Islet precursor cell (in vitro differentiated cells): ENCODE data around the gene AUH.
"Not testable (repeated sequence)": the region's sequence is repeated elsewhere in the genome, so short reads cannot be mapped to it uniquely, and the experiment has no call there.

ENCODE experiments used
- DNase-seq: peaks from one replicate; pipeline ENCODE4 v3.0.0-alpha.2; 2018

Gene AUH

GRCh38 chr9:91200692-91201336 is 160.9 kb downstream of the AUH start:
- no peak for DNase-seq

DNA sequence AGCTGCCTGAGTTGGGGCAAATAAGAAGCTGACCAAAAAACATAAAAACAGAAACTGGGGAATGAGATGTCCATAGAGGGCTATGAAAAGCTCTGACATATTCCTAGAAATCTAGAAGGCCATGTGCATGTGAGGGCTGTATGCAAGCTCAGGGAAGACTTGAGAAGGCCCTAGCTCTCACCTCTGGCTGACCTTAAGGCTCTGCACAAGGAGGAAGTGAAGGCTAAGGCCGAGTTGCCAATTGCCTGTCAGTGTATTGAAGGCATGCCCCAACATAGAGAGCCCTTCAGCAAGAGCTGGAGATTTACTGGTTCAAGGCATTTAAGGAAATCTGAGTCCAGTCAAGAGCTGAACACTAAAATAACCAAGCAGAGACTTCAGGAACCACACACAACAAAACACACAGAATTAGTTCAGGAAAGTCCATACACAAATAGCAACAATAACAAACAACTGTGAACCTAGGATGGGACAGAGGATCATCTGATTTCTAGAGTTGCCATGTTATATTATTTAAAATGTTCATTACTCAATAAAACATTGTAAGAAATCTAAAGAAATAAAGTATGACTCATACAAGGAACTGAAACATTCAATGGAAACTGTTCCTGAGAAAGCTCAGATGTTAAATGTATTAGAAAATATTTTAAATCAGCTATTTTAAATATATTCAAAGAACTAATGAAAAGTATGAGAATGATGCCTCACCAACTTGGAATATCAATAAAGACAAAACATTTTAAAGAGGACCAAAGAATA is 161.8 kb downstream of the AUH start:
- DNase-seq = peak; percentile 20

- not testable (repeated sequence) for DNase-seq
Observed at GRCh38 chr9:91198881-91199280, 162.8 kb downstream of the AUH start.

DNA sequence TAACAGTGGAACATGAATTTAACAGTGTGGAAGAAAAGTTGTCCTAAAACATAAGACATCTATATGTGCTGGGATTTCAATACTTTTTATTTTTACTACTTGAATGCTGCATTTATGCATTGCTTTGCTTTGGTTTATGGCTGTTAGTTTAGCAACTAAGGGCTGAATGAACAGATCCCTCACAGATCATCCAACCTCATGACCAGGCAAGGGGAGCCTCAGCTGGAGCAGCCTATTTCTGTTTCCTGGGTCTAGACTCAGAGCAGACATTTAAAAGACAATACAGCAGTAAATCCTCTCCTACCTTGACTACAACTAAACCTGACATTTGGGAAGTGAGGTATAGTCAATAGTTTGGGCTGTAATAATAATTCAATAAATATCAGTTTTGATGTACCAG is 163.3 kb downstream of the AUH start:
- DNase-seq = peak; percentile 34

DNA sequence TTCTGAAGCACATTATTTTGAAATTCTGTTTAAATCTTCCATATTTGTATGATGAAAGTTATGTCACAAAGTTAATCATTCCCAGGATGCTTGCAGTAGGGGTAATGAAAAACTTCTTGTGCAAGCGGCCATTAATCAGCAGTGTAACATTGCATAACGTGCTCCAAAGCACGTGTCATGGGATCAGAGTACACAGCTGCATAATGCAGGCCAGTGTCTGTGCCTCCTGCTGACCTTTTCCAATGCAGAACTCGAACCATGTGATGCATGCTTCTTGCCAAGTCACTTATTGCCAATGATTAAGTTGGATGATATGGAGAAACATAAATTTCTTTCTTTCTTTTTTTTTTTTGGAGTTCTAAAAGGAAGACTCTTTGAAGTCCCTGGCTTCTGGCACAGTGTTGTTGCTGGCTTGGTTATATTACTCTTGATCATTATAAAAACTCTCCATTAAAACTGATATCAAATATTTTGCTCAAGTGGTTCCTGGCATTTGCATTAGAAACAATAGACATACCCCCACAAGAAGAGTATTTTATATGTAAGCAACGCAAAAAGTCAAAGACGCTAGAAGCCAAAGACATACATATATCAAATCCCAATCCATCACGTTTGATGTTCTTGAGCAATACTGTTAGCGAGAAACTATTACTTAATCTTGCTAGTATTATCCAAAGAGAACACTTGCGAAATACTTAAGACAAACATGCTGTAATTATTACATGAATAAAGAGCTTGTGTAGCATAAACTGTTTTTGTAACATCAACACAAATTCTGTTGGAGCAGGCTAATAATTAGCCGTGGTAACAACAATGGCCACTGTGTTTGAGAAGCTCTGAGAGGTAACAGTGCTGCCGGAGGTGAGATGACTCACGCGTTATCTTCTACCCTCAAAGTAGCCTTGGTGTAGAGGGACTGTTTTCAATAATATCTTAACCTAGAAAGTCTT is 164.2 kb downstream of the AUH start:
- DNase-seq = peak; percentile 81

DNA sequence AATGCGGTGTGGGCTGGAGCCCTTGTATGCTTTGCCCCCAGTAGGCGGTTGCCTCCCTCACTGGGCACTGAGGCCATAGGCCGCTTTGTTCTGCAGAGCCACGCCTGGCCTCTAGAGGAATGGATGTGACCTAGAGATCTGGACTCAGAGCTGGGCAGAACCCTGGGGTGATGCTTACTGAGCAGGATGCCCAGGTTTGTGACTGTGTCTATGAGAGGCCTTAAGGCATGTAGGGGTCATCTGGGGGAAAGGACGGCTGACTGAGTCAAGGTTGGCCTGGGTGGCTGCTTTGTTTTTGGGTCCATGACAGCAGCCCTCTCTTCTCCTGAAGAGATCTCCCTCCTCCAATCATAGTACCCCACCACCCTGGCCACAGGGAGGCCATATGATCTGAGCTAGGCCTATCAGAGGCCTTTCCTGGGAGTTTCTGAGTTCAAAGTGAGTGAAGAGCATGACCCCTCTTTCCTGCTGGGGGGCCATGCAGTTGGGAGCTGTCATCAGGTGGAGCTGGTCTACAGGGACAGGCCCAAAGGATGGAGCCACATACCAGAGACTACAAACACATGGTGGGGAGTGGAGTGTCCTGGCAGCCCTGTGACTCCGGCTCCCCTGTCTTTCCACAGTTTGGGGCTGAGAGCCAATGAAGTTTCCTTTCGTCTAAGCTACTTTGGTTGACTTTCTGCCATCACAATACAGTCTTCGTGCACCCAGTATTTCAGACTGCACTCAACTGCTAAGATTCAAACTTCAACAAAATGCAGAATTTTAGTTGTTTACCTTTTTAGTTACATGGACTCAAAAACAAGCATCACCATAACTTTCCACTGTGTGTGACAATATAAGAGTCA is 165.4 kb downstream of the AUH start:
- no peak for DNase-seq

- DNase-seq = no peak
Observed at GRCh38 chr9:91195372-91196012, 166.2 kb downstream of the AUH start.

GRCh38 chr9:91193658-91194391 is 167.9 kb downstream of the AUH start:
- peak; percentile 97 for DNase-seq

DNA sequence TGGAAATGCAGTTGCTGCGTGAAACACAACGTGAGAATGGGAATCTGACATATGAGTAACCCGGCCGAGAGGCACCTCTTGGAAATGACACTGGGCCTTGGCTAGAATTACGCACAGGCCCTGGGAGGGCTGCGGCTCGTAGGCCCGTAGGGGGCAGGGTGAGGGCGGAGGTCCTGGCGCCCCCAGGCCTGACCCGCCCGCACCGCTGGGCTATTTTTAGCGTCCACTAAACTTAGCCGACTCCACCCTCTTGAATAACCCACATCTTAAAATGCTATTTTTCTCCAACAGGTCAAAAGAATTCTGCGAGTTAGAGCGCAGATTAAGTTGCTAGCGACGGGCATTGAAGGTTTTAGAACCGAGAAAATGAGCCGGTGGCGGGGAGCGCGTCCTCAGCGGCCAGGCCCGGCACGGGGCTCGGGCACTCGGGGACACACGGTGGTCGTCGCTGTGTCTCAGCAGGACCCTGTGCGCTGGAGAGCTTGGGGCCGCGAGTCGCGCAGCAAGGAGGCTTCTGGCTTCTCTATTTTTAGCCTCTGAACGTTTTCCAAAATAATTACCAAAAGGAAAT is 168.5 kb downstream of the AUH start:
- DNase-seq = peak; percentile 97

- DNase-seq = no peak
Observed at GRCh38 chr9:91192381-91193086, 169.2 kb downstream of the AUH start.

DNA sequence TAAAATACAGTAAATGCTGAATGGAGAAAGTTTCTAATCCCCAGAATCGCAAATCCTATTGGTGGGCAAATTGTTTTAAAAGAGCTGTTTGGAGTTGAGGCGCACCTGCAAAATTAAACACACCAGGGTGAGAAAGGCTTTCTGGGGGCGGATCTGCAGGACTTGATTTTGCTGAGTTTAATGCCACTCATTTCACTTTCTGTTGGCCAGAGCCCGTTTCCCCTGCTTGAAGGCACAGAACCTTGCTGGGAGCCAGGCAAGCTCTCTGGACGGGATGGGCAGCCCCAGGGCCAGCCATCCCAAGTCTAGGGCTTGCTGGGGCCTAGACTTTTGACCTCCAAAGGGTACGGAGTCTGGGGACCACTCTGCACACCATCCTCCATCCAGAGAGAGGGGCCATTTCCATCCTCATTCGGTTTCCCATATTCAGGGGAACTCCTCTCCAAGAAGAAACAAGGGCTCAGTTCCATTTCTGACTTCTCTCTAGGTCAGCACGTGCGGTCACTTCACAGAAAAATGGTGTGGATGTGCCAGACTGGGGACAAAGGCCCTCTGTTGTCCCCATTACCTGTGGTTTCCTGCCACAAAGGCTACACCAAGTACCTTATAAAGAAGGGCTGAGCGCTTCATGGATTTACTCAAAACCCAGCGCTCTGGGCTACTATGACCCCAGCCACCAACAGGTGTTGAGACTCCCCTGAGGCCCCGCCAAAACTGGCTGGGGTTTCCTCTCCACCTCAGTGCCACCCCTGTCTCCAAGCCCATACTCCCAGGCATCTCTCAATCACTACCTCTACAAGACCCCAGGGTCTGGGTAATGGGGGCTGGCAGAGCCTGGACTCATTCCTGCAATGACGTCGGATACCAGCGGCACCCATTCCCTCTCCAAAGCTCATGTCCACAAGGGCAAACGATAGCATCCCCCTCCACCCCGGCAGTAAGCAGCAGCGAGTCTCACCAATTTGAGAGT is 170.0 kb downstream of the AUH start:
- no peak for DNase-seq

- DNase-seq = no peak
Observed at GRCh38 chr9:91190062-91190461, 171.7 kb downstream of the AUH start.

- DNase-seq = no peak
Observed at GRCh38 chr9:91188719-91189590, 172.8 kb downstream of the AUH start.

- DNase-seq = no peak
Observed at GRCh38 chr9:91187965-91188344, 173.8 kb downstream of the AUH start.

GRCh38 chr9:91187311-91187964 is 174.3 kb downstream of the AUH start:
- DNase-seq = no peak

DNA sequence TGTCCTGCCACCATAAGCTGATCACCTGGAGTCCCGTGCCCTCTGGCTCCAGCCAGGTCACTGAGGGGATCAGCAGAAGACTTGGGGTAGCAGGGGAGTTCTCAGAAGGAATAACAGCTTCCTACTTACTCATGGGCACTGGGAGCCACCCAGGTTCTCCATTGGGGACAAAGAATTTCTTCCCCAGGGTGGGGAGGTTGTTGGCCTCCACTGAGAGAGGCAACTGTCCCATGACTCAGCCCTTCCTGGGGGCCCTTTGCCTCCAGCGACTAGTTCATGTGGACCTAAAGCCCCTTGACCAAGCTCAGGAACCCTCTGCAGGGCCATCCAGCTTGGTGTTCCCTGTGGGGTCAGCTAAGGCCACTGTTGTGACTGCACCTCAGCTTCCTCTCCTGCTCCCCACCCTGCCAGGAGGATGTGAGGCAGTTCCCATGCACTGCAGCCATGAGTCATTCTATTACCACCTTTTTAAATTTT is 175.0 kb downstream of the AUH start:
- no peak for DNase-seq

GRCh38 chr9:91185193-91185886 is 176.4 kb downstream of the AUH start:
- DNase-seq = no peak
